CD4-positive, alpha-beta T cell (primary cell): ENCODE measurements around the gene DPEP2. TPM values are rescaled to one million over a fixed set of nuclear protein-coding genes. Genes with fewer than 3 reads are reported as not detected.

Experiments used
- ATAC-seq: fragments of 200-7000 bp; cut with Tn5 transposase; one replicate; pipeline ENCODE4 v1.10.0; 2022; ENCODE audit warnings: mild to moderate bottlenecking; ENCODE audit not compliant: poor library complexity
- CTCF ChIA-PET: fragments of 350-600 bp; sonication (Branson Sonifier 250); formaldehyde crosslinking; loops from one replicate; lab custom pipeline; 2021; ENCODE audit warnings: antibody characterized with exemption, inconsistent platforms; lab: Charles Lee
- POLR2A ChIA-PET: fragments of 350-600 bp; sonication (Branson Sonifier 250); formaldehyde crosslinking; loops from one replicate; lab custom pipeline; 2021; ENCODE audit warnings: antibody characterized with exemption, inconsistent platforms; lab: Charles Lee
- DNase-seq, 14 experiments: peaks; one replicate each; pipeline ENCODE4 v3.0.0-alpha.2; 2013 to 2020; ENCODE audit warnings: mixed read lengths in 2 of 14
- H3K27ac ChIP-seq, 2 donors: one replicate each; pipeline versions ENCODE4 v1.5.1 to v1.7.0; 2013; ENCODE audit warnings: low read length in 2 of 2, low read depth in 1 of 2, mild to moderate bottlenecking in 1 of 2
- H3K27me3 ChIP-seq, 2 experiments: 1 replicate in 1 of 2; 2 replicates in 1 of 2; pipeline versions ENCODE4 v1.6.1 to v1.7.0; 2013; ENCODE audit warnings: low read length in 2 of 2, control low read depth in 1 of 2, mild to moderate bottlenecking in 1 of 2, moderate library complexity in 1 of 2; ENCODE audit not compliant: insufficient read depth in 2 of 2, control insufficient read depth in 1 of 2
- H3K36me3 ChIP-seq: one replicate; pipeline ENCODE4 v1.6.1; 2013; ENCODE audit warnings: low read length, control low read depth; ENCODE audit not compliant: insufficient read depth
- H3K4me1 ChIP-seq: one replicate; pipeline ENCODE4 v1.6.1; 2013; ENCODE audit warnings: low read length, control low read depth; ENCODE audit not compliant: insufficient read depth
- H3K4me3 ChIP-seq: one replicate; pipeline ENCODE4 v1.5.1; 2013; ENCODE audit warnings: mild to moderate bottlenecking, low read length, moderate library complexity
- H3K9me3 ChIP-seq, 2 experiments: 1 replicate in 1 of 2; 2 replicates in 1 of 2; pipeline versions ENCODE4 v1.6.1 to v1.7.0; 2013; ENCODE audit warnings: low read length in 2 of 2, mild to moderate bottlenecking in 2 of 2, control low read depth in 1 of 2, moderate library complexity in 1 of 2; ENCODE audit not compliant: control insufficient read depth in 1 of 2, insufficient read depth in 1 of 2
- H3K27ac Mint-ChIP-seq: one replicate; pipeline ENCODE4 v1.8.0; 2020; ENCODE audit warnings: mixed read lengths
- H3K27me3 Mint-ChIP-seq: one replicate; pipeline ENCODE4 v1.8.0; 2021; ENCODE audit warnings: mixed read lengths
- H3K36me3 Mint-ChIP-seq: one replicate; pipeline ENCODE4 v1.8.0; 2021; ENCODE audit warnings: low read depth, mixed read lengths
- H3K4me1 Mint-ChIP-seq: one replicate; pipeline ENCODE4 v1.8.0; 2021; ENCODE audit warnings: low read depth, mixed read lengths
- H3K4me3 Mint-ChIP-seq: one replicate; pipeline ENCODE4 v1.8.0; 2020; ENCODE audit warnings: mild to moderate bottlenecking, mixed read lengths
- H3K9me3 Mint-ChIP-seq: one replicate; pipeline ENCODE4 v1.8.0; 2020; ENCODE audit warnings: mixed read lengths
- CTCF ChIP-seq: fragments of 200-600 bp; IDR thresholded peaks from one replicate; pipeline ENCODE4 v1.8.0; 2022; ENCODE audit warnings: antibody characterized with exemption, mild to moderate bottlenecking
- intact Hi-C, 2 experiments: fragments of 100-400 bp; cut with DNase I in 1 of 2; cut with micrococcal nuclease in 1 of 2; formaldehyde crosslinking; loops; one replicate each; pipeline versions ENCODE4 v1.15.1 to v1.9.0; 2023 to 2025; cut with DNase I, micrococcal nuclease
- total RNA-seq, 174 experiments: library from RNA in 2 of 174; stranded (reverse) in 2 of 174; gene quantifications; one replicate each; pipeline ENCODE4 v1.2.3 and lab custom pipeline; 2021 to 2026

DPEP2 gene
- total RNA-seq, 2 experiments from 2014 or later: 42.2 to 43.5 TPM

GRCh38 chr16:67989322-67990017, 9.8 kb downstream of the DPEP2 start:
- peaks cover 9% of the 10 kb centered on the region for H3K36me3 Mint-ChIP-seq
- TF ChIP-seq CTCF: no peak
- H3K27ac Mint-ChIP-seq: peak overlapping the region; percentile 60
- no peak overlapping the region for H3K4me3 ChIP-seq
- no peaks in the 10 kb centered on the region for H3K9me3 Mint-ChIP-seq
- H3K27me3 ChIP-seq: no peaks in the 10 kb centered on the region
- peaks cover 29% of the 10 kb centered on the region for H3K4me1 Mint-ChIP-seq
- CTCF ChIA-PET: interaction anchor here (0.9 kb wide), 1 partner anchor 51 kb away, joined by 4 read pairs; no protein-coding TSS in a partner anchor
- H3K4me1 ChIP-seq: peaks cover 31% of the 10 kb centered on the region
- H3K27me3 Mint-ChIP-seq: no peaks in the 10 kb centered on the region
- H3K36me3 ChIP-seq: peaks cover 17% of the 10 kb centered on the region
- no peak for DNase-seq
- ATAC-seq: no peak
- POLR2A ChIA-PET: interaction anchor here (1.1 to 5.1 kb wide), 3 partner anchors 14 to 54 kb away, joined by 4 to 23 read pairs (median 7); no protein-coding TSS in a partner anchor
- intact Hi-C loops: no loop called here
- no peak overlapping the region for H3K4me3 Mint-ChIP-seq
- H3K27ac ChIP-seq: peak overlapping the region in 1 of 2 donors; percentile 11
- no peaks in the 10 kb centered on the region for H3K9me3 ChIP-seq

GRCh38 chr16:67988675-67989074, 10.6 kb downstream of the DPEP2 start:
- peaks cover 31% of the 10 kb centered on the region for H3K4me1 Mint-ChIP-seq
- peak overlapping the region; percentile 60 for H3K27ac Mint-ChIP-seq
- no peaks in the 10 kb centered on the region for H3K9me3 ChIP-seq
- no peak for TF ChIP-seq CTCF
- ATAC-seq (no peak), DNase-seq (no peak)
- peaks cover 9% of the 10 kb centered on the region for H3K36me3 Mint-ChIP-seq
- no peak overlapping the region for H3K4me3 Mint-ChIP-seq
- H3K9me3 Mint-ChIP-seq: no peaks in the 10 kb centered on the region
- POLR2A ChIA-PET: interaction anchor here (1.1 to 5.1 kb wide), 6 partner anchors 11 to 53 kb away, joined by 3 to 23 read pairs (median 6); partner anchors contain the start of gene DPEP2
- no peaks in the 10 kb centered on the region for H3K27me3 ChIP-seq
- H3K4me3 ChIP-seq: no peak overlapping the region
- no peak overlapping the region for H3K27ac ChIP-seq
- CTCF ChIA-PET: interaction anchor here (2.5 kb wide), 1 partner anchor 52 kb away, joined by 11 read pairs; no protein-coding TSS in a partner anchor
- H3K4me1 ChIP-seq: peaks cover 31% of the 10 kb centered on the region
- H3K27me3 Mint-ChIP-seq: no peaks in the 10 kb centered on the region
- peaks cover 17% of the 10 kb centered on the region for H3K36me3 ChIP-seq
- intact Hi-C loops: no loop called here

- no peaks in the 10 kb centered on the region for H3K9me3 Mint-ChIP-seq
- H3K27me3 ChIP-seq: no peaks in the 10 kb centered on the region
- H3K27me3 Mint-ChIP-seq: no peaks in the 10 kb centered on the region
- H3K36me3 ChIP-seq: peaks cover 17% of the 10 kb centered on the region
- ChIA-PET POLR2A (interaction anchor here (1.1 to 5.1 kb wide), 5 partner anchors 12 to 98 kb away, joined by 3 to 23 read pairs (median 3); partner anchors contain the start of genes DPEP2 and NFATC3), CTCF (interaction anchor here (2.5 kb wide), 1 partner anchor 53 kb away, joined by 11 read pairs; no protein-coding TSS in a partner anchor)
- peaks cover 29% of the 10 kb centered on the region for H3K4me1 ChIP-seq
- H3K4me3 ChIP-seq: no peak overlapping the region
- H3K4me1 Mint-ChIP-seq: peaks cover 32% of the 10 kb centered on the region
- intact Hi-C loops: no loop called here
- DNase-seq (no peak), ATAC-seq (no peak)
- H3K27ac Mint-ChIP-seq: peak overlapping the region; percentile 79
- no peak for TF ChIP-seq CTCF
- H3K4me3 Mint-ChIP-seq: no peak overlapping the region
- peak overlapping the region in 1 of 2 donors; percentile 32 for H3K27ac ChIP-seq
- no peaks in the 10 kb centered on the region for H3K9me3 ChIP-seq
- H3K36me3 Mint-ChIP-seq: peaks cover 9% of the 10 kb centered on the region
Observed at GRCh38 chr16:67987460-67988160, 11.7 kb downstream of the DPEP2 start.
